Erythroblast (primary cell): ENCODE results near the gene HAUS5.

Experiments
- GATA1 ChIP-seq: IDR thresholded peaks from 2 replicates; pipeline ENCODE4 v1.6.1; 2011; ENCODE audit warnings: low read depth, mild to moderate bottlenecking, control low read depth, low read length, moderate library complexity
- POLR2A ChIP-seq: IDR thresholded peaks from 2 replicates; pipeline ENCODE4 v1.6.1; 2011; ENCODE audit warnings: mild to moderate bottlenecking, low read length

DNA sequence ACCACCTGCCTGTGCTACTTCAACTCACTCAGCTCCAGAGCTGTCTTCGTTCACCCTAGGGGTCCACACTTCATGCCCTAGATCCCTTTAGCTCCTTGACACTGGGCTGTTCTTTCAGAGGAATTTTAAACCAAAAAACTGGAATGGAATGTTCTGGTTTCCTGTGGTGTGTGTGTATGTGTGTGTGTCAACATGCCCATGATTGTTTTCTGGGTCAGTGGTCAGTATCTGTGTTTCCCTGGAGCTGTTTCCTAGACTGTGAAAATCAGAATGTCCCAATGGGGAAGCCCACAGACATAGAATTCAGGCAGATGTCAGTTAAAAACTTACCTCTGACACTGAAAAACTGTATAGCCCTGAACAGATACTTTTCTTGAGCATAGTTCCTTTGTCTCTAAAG is 25.2 kb upstream of the HAUS5 start:
- TF ChIP-seq POLR2A (no peak), GATA1 (no peak)
